Neural cell (in vitro differentiated cells): ENCODE measurements around the gene MRPS15.

Experiments used
- EP300 ChIP-seq: fragments of 450-650 bp; conservative IDR thresholded peaks from 2 replicates; pipeline ENCODE4 v1.6.1; 2014; ENCODE audit warnings: antibody characterized with exemption, mild to moderate bottlenecking, moderate library complexity; ENCODE audit not compliant: poor library complexity, severe bottlenecking
- EZH2 ChIP-seq: fragments of 200-600, 300-800 bp; shearing (Covaris generic), sonication (generic); IDR thresholded peaks from 2 replicates; pipeline ENCODE4 v1.6.1; 2014; ENCODE audit warnings: antibody characterized with exemption, low read length, borderline replicate concordance, mild to moderate bottlenecking; ENCODE audit not compliant: insufficient read depth, poor library complexity, severe bottlenecking
- POLR2AphosphoS5 ChIP-seq: IDR thresholded peaks from 2 replicates; pipeline ENCODE4 v1.6.1; 2012
- RAD21 ChIP-seq: fragments of 450-650 bp; conservative IDR thresholded peaks from 2 replicates; pipeline ENCODE4 v1.6.1; 2014; ENCODE audit warnings: antibody characterized with exemption, mild to moderate bottlenecking, moderate library complexity
- SMC3 ChIP-seq: fragments of 450-650 bp; conservative IDR thresholded peaks from 2 replicates; pipeline ENCODE4 v1.6.1; 2014; ENCODE audit warnings: antibody characterized with exemption, mild to moderate bottlenecking, moderate library complexity; ENCODE audit not compliant: poor library complexity
- TAF1 ChIP-seq: IDR thresholded peaks from 2 replicates; pipeline ENCODE4 v1.6.1; 2012; ENCODE audit warnings: low read depth
- TF ChIP-seq, protein P1 (sequence below): fragments of 450-650 bp; IDR thresholded peaks from 2 replicates; pipeline ENCODE4 v1.5.1; 2014; ENCODE audit warnings: antibody characterized with exemption, mild to moderate bottlenecking, moderate library complexity; ENCODE audit not compliant: poor library complexity, severe bottlenecking
- TF ChIP-seq, protein P2 (sequence below): IDR thresholded peaks from 2 replicates; pipeline ENCODE4 v1.6.1; 2012; ENCODE audit warnings: borderline replicate concordance

DNA sequence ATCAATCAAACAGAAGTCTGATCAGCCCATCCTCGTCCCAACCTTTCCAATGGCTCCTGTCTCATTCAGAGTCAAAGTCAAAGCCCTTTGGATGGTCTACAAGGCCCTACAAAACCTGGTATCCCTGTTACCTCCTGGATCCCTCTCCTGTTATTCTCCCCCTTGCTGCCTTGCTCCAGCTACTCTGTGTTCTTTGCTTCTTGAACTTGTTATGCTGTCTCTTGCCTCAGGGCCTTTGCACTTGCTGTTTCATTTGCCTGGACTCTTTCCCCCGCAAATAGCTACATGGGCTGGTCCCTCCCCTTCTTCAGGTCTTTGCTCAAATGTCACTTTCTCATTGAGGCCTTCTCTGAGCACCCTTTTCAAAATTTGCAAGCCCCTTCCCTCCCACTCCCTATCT is 19.9 kb upstream of the MRPS15 start:
- TF ChIP-seq TAF1: no peak
- no peak for TF ChIP-seq POLR2AphosphoS5
- TF ChIP-seq, protein P1, sequence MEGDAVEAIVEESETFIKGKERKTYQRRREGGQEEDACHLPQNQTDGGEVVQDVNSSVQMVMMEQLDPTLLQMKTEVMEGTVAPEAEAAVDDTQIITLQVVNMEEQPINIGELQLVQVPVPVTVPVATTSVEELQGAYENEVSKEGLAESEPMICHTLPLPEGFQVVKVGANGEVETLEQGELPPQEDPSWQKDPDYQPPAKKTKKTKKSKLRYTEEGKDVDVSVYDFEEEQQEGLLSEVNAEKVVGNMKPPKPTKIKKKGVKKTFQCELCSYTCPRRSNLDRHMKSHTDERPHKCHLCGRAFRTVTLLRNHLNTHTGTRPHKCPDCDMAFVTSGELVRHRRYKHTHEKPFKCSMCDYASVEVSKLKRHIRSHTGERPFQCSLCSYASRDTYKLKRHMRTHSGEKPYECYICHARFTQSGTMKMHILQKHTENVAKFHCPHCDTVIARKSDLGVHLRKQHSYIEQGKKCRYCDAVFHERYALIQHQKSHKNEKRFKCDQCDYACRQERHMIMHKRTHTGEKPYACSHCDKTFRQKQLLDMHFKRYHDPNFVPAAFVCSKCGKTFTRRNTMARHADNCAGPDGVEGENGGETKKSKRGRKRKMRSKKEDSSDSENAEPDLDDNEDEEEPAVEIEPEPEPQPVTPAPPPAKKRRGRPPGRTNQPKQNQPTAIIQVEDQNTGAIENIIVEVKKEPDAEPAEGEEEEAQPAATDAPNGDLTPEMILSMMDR: no peak
- no peak for TF ChIP-seq RAD21
- TF ChIP-seq, protein P2, sequence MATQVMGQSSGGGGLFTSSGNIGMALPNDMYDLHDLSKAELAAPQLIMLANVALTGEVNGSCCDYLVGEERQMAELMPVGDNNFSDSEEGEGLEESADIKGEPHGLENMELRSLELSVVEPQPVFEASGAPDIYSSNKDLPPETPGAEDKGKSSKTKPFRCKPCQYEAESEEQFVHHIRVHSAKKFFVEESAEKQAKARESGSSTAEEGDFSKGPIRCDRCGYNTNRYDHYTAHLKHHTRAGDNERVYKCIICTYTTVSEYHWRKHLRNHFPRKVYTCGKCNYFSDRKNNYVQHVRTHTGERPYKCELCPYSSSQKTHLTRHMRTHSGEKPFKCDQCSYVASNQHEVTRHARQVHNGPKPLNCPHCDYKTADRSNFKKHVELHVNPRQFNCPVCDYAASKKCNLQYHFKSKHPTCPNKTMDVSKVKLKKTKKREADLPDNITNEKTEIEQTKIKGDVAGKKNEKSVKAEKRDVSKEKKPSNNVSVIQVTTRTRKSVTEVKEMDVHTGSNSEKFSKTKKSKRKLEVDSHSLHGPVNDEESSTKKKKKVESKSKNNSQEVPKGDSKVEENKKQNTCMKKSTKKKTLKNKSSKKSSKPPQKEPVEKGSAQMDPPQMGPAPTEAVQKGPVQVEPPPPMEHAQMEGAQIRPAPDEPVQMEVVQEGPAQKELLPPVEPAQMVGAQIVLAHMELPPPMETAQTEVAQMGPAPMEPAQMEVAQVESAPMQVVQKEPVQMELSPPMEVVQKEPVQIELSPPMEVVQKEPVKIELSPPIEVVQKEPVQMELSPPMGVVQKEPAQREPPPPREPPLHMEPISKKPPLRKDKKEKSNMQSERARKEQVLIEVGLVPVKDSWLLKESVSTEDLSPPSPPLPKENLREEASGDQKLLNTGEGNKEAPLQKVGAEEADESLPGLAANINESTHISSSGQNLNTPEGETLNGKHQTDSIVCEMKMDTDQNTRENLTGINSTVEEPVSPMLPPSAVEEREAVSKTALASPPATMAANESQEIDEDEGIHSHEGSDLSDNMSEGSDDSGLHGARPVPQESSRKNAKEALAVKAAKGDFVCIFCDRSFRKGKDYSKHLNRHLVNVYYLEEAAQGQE: no peak
- no peak for TF ChIP-seq EZH2
- no peak for TF ChIP-seq EP300
- no peak for TF ChIP-seq SMC3
